Natural killer cell treated with Interleukin-12 subunit alpha and Interleukin-12 subunit beta and Interleukin-15 and Interleukin-18, amount 100 ng/mL, for 72 hours (primary cell): ENCODE measurements around the gene BPIFB2. TPM values are rescaled to one million over a fixed set of nuclear protein-coding genes. Genes with fewer than 3 reads are reported as not detected.
"Not testable (repeated sequence)": the region's sequence is repeated elsewhere in the genome, so short reads cannot be mapped to it uniquely, and the experiment has no call there.

Experiments
- ATAC-seq, 2 donors: fragments of 150-1000 bp; cut with Tn5 transposase in 1 of 2; sonication (Bioruptor Pico), chemical (Tn5 transposase) in 1 of 2; 2 replicates each; pipeline ENCODE4 v1.10.0; 2021
- DNase-seq: peaks from one replicate; pipeline ENCODE4 v3.0.0; 2022; ENCODE audit warnings: low spot score
- H3K27ac Mint-ChIP-seq, 2 donors: 1 replicate in 1 of 2; 2 replicates in 1 of 2; pipeline ENCODE4 v1.8.0; 2022; ENCODE audit warnings: mixed read lengths in 2 of 2, mild to moderate bottlenecking in 1 of 2, moderate library complexity in 1 of 2
- H3K27me3 Mint-ChIP-seq, 2 donors: 1 replicate in 1 of 2; 2 replicates in 1 of 2; pipeline ENCODE4 v1.8.0; 2022; ENCODE audit warnings: mixed read lengths in 2 of 2
- H3K36me3 Mint-ChIP-seq: one replicate; pipeline ENCODE4 v1.8.0; 2022; ENCODE audit warnings: mixed read lengths
- H3K4me1 Mint-ChIP-seq, 2 donors: 1 replicate in 1 of 2; 2 replicates in 1 of 2; pipeline ENCODE4 v1.8.0; 2022; ENCODE audit warnings: low read depth in 2 of 2, mixed read lengths in 2 of 2, mild to moderate bottlenecking in 1 of 2
- H3K4me3 Mint-ChIP-seq: one replicate; pipeline ENCODE4 v1.8.0; 2022; ENCODE audit warnings: mixed read lengths
- H3K9me3 Mint-ChIP-seq: 2 replicates; pipeline ENCODE4 v1.8.0; 2022; ENCODE audit warnings: mixed read lengths
- total RNA-seq, 2 donors: library from RNA; stranded (reverse); gene quantifications; one replicate each; pipeline ENCODE4 v1.2.3, GENCODE V29; 2022

The BPIFB2 gene
- total RNA-seq, 2 donors from 2014 or later: not detected

- no peak within 1 kb of the TSS for H3K4me3 Mint-ChIP-seq
- no peaks in the 10 kb centered on the region for H3K9me3 Mint-ChIP-seq
- no peak for ATAC-seq
- no peak within 1 kb of the TSS for H3K27ac Mint-ChIP-seq
- DNase-seq: no peak
- no peaks in the 10 kb centered on the region for H3K4me1 Mint-ChIP-seq
- H3K27me3 Mint-ChIP-seq: no peaks in the 10 kb centered on the region
- no peaks in the 10 kb centered on the region for H3K36me3 Mint-ChIP-seq
Measured at GRCh38 chr20:33031531-33031930, 24.0 kb downstream of the BPIFB2 start, which contains the start of gene BPIFB6. Gene BPIFB6, plus strand, starts transcription at chr20:33031648. Its CDS starts 0 bp downstream, at chr20:33031648.

- Mint-ChIP-seq H3K4me3 (no peak overlapping the region), H3K27me3 (peaks cover 0 to under 1% of the 10 kb centered on the region in 2 donors), H3K27ac (no peak overlapping the region), H3K36me3 (no peaks in the 10 kb centered on the region), H3K4me1 (no peaks in the 10 kb centered on the region), H3K9me3 (no peaks in the 10 kb centered on the region)
- DNase-seq (no peak), ATAC-seq (no peak)
Measured at GRCh38 chr20:33032555-33032954, 25.1 kb downstream of the BPIFB2 start.

- no peak overlapping the region for H3K4me3 Mint-ChIP-seq
- no peak overlapping the region for H3K27ac Mint-ChIP-seq
- ATAC-seq: no peak
- peaks cover 7 to 9% of the 10 kb centered on the region in 2 donors for H3K27me3 Mint-ChIP-seq
- DNase-seq: no peak
- H3K36me3 Mint-ChIP-seq: no peaks in the 10 kb centered on the region
- H3K4me1 Mint-ChIP-seq: no peaks in the 10 kb centered on the region
- H3K9me3 Mint-ChIP-seq: no peaks in the 10 kb centered on the region
Measured at GRCh38 chr20:33033381-33033780, 25.9 kb downstream of the BPIFB2 start.

GRCh38 chr20:33034115-33034514 lies 26.6 kb downstream of the BPIFB2 start:
- no peak overlapping the region for H3K4me3 Mint-ChIP-seq
- no peak overlapping the region for H3K27ac Mint-ChIP-seq
- peaks cover 12 to 16% of the 10 kb centered on the region in 2 donors for H3K27me3 Mint-ChIP-seq
- ATAC-seq (no peak), DNase-seq (no peak)
- H3K4me1 Mint-ChIP-seq: no peaks in the 10 kb centered on the region
- no peaks in the 10 kb centered on the region for H3K9me3 Mint-ChIP-seq
- H3K36me3 Mint-ChIP-seq: no peaks in the 10 kb centered on the region

- H3K4me1 Mint-ChIP-seq: no peaks in the 10 kb centered on the region
- H3K27ac Mint-ChIP-seq: no peak overlapping the region
- DNase-seq (no peak), ATAC-seq (no peak)
- peaks cover 13 to 17% of the 10 kb centered on the region in 2 donors for H3K27me3 Mint-ChIP-seq
- H3K9me3 Mint-ChIP-seq: no peaks in the 10 kb centered on the region
- no peaks in the 10 kb centered on the region for H3K36me3 Mint-ChIP-seq
- no peak overlapping the region for H3K4me3 Mint-ChIP-seq
Measured at GRCh38 chr20:33034901-33035492, 27.5 kb downstream of the BPIFB2 start.

- DNase-seq: no peak
- Mint-ChIP-seq H3K4me1 (no peaks in the 10 kb centered on the region), H3K9me3 (no peaks in the 10 kb centered on the region), H3K27me3 (peaks cover 13 to 17% of the 10 kb centered on the region in 2 donors), H3K4me3 (no peak overlapping the region), H3K27ac (no peak overlapping the region), H3K36me3 (no peaks in the 10 kb centered on the region)
- no peak for ATAC-seq
Measured at GRCh38 chr20:33037456-33037855, 30.0 kb downstream of the BPIFB2 start.

- ATAC-seq: no peak
- H3K36me3 Mint-ChIP-seq: no peaks in the 10 kb centered on the region
- peaks cover 13 to 17% of the 10 kb centered on the region in 2 donors for H3K27me3 Mint-ChIP-seq
- DNase-seq: no peak
- H3K4me1 Mint-ChIP-seq: no peaks in the 10 kb centered on the region
- H3K9me3 Mint-ChIP-seq: no peaks in the 10 kb centered on the region
- H3K4me3 Mint-ChIP-seq: no peak overlapping the region
- no peak overlapping the region for H3K27ac Mint-ChIP-seq
Measured at GRCh38 chr20:33038243-33038642, 30.7 kb downstream of the BPIFB2 start.

GRCh38 chr20:33042430-33042829 lies 34.9 kb downstream of the BPIFB2 start:
- Mint-ChIP-seq H3K36me3 (peaks cover 13% of the 10 kb centered on the region), H3K4me3 (no peak overlapping the region), H3K27ac (no peak overlapping the region), H3K9me3 (peaks cover 9% of the 10 kb centered on the region), H3K27me3 (peaks cover 13 to 17% of the 10 kb centered on the region in 2 donors), H3K4me1 (no peaks in the 10 kb centered on the region)
- ATAC-seq (no peak), DNase-seq (no peak)

GRCh38 chr20:33042983-33043730 lies 35.7 kb downstream of the BPIFB2 start:
- H3K27me3 Mint-ChIP-seq: peaks cover 8 to 10% of the 10 kb centered on the region in 2 donors
- H3K4me3 Mint-ChIP-seq: no peak overlapping the region
- DNase-seq (no peak), ATAC-seq (no peak)
- H3K9me3 Mint-ChIP-seq: peaks cover 9% of the 10 kb centered on the region
- no peaks in the 10 kb centered on the region for H3K4me1 Mint-ChIP-seq
- peaks cover 13% of the 10 kb centered on the region for H3K36me3 Mint-ChIP-seq
- H3K27ac Mint-ChIP-seq: no peak overlapping the region

GRCh38 chr20:33043731-33044181 lies 36.3 kb downstream of the BPIFB2 start:
- peaks cover 4% of the 10 kb centered on the region in 2 donors for H3K27me3 Mint-ChIP-seq
- no peak overlapping the region for H3K4me3 Mint-ChIP-seq
- ATAC-seq: no peak
- no peak overlapping the region for H3K27ac Mint-ChIP-seq
- H3K9me3 Mint-ChIP-seq: peaks cover 9% of the 10 kb centered on the region
- no peaks in the 10 kb centered on the region for H3K4me1 Mint-ChIP-seq
- peaks cover 13% of the 10 kb centered on the region for H3K36me3 Mint-ChIP-seq
- no peak for DNase-seq

- ATAC-seq, H3K4me1 Mint-ChIP-seq, H3K4me3 Mint-ChIP-seq, H3K27ac Mint-ChIP-seq, DNase-seq, H3K9me3 Mint-ChIP-seq, H3K27me3 Mint-ChIP-seq: not testable (repeated sequence)
- H3K36me3 Mint-ChIP-seq: peaks cover 13% of the 10 kb centered on the region
Measured at GRCh38 chr20:33045129-33045721, 37.7 kb downstream of the BPIFB2 start.

- Mint-ChIP-seq H3K4me1 (no peaks in the 10 kb centered on the region), H3K36me3 (peaks cover 13% of the 10 kb centered on the region), H3K27me3 (no peaks in the 10 kb centered on the region), H3K27ac (no peak overlapping the region), H3K9me3 (peaks cover 9% of the 10 kb centered on the region), H3K4me3 (no peak overlapping the region)
- ATAC-seq (no peak), DNase-seq (no peak)
Measured at GRCh38 chr20:33046412-33046811, 38.9 kb downstream of the BPIFB2 start.

- DNase-seq (no peak), ATAC-seq (no peak)
- Mint-ChIP-seq H3K9me3 (no peaks in the 10 kb centered on the region), H3K4me3 (no peak overlapping the region), H3K27me3 (no peaks in the 10 kb centered on the region), H3K36me3 (no peaks in the 10 kb centered on the region), H3K4me1 (peaks cover 0 to 7% of the 10 kb centered on the region in 2 donors), H3K27ac (no peak overlapping the region)
Measured at GRCh38 chr20:33051333-33051732, 43.8 kb downstream of the BPIFB2 start.
